IMR-90 (cell line): ENCODE data around the gene PITPNM1. TPM values are rescaled to one million over a fixed set of nuclear protein-coding genes. Genes with fewer than 3 reads are reported as not detected.

Source experiments
- ATAC-seq: fragments of 200-7000 bp; cut with Tn5 transposase; 2 replicates; pipeline ENCODE4 v1.9.1; 2020; ENCODE audit warnings: low read depth, mild to moderate bottlenecking, moderate library complexity
- BruUV-seq: library from RNA; stranded (reverse); fragments of 400-500 nt; replicated peaks from 2 replicates; lab custom pipeline; 2021; lab: Mats Ljungman, UMichigan
- CTCF ChIA-PET: fragments of 300-600 bp; formaldehyde crosslinking; extraction: SDS; loops from one replicate; lab custom pipeline; 2021; ENCODE audit warnings: antibody characterized with exemption; lab: Yijun Ruan, JAX
- POLR2A ChIA-PET: fragments of 300-600 bp; sonication (Branson Sonifier 250); formaldehyde crosslinking; loops from one replicate; lab custom pipeline; 2022; ENCODE audit warnings: antibody characterized with exemption; ENCODE audit not compliant: unreplicated experiment; lab: Charles Lee
- DNase-seq: peaks from one replicate; pipeline ENCODE4 v3.0.0; 2013
- H2AFZ ChIP-seq: replicated peaks from 2 replicates; pipeline ENCODE3; 2013; ENCODE audit warnings: low read length, mild to moderate bottlenecking; ENCODE audit not compliant: poor library complexity
- H2AK5ac ChIP-seq: 2 replicates; pipeline ENCODE4 v1.6.1; 2013; ENCODE audit warnings: low read depth, low read length, inconsistent platforms
- H2AK9ac ChIP-seq: replicated peaks from 2 replicates; pipeline ENCODE3; 2013; ENCODE audit warnings: mild to moderate bottlenecking, low read depth, low read length, moderate library complexity; ENCODE audit not compliant: poor library complexity
- H2BK120ac ChIP-seq: 2 replicates; pipeline ENCODE4 v1.6.1; 2013; ENCODE audit warnings: low read depth, low read length, inconsistent platforms
- H2BK15ac ChIP-seq: 3 replicates; pipeline ENCODE4 v1.6.1; 2013; ENCODE audit warnings: low read depth, low read length, inconsistent platforms
- H2BK20ac ChIP-seq: 2 replicates; pipeline ENCODE4 v1.6.1; 2013; ENCODE audit warnings: low read depth, mild to moderate bottlenecking, inconsistent platforms, low read length, moderate library complexity
- H2BK5ac ChIP-seq: 2 replicates; pipeline ENCODE4 v1.6.1; 2013; ENCODE audit warnings: mild to moderate bottlenecking, low read depth, low read length, inconsistent platforms; ENCODE audit not compliant: poor library complexity, severe bottlenecking
- H3K14ac ChIP-seq: replicated peaks from 2 replicates; pipeline ENCODE4 v1.6.1; 2013; ENCODE audit warnings: low read depth, low read length, inconsistent platforms
- H3K18ac ChIP-seq: 2 replicates; pipeline ENCODE4 v1.6.1; 2013; ENCODE audit warnings: low read depth, low read length, control low read depth
- H3K23ac ChIP-seq: 2 replicates; pipeline ENCODE4 v1.6.1; 2013; ENCODE audit warnings: low read depth, low read length, inconsistent platforms
- H3K27ac ChIP-seq: 2 replicates; pipeline ENCODE4 v1.5.1; 2013; ENCODE audit warnings: mild to moderate bottlenecking, control low read depth, low read length; ENCODE audit not compliant: insufficient read depth
- H3K27me3 ChIP-seq: 2 replicates; pipeline ENCODE4 v1.6.1; 2013; ENCODE audit warnings: low read length; ENCODE audit not compliant: control insufficient read depth, insufficient read depth
- H3K36me3 ChIP-seq: 2 replicates; pipeline ENCODE4 v1.6.1; 2013; ENCODE audit warnings: low read length, mixed read lengths; ENCODE audit not compliant: control insufficient read depth, insufficient read depth
- H3K4ac ChIP-seq: 2 replicates; pipeline ENCODE4 v1.6.1; 2013; ENCODE audit warnings: low read depth, low read length, inconsistent platforms
- H3K4me1 ChIP-seq: 2 replicates; pipeline ENCODE4 v1.6.1; 2013; ENCODE audit warnings: low read length, mixed read lengths; ENCODE audit not compliant: control insufficient read depth, insufficient read depth
- H3K4me2 ChIP-seq: 2 replicates; pipeline ENCODE4 v1.6.1; 2013; ENCODE audit warnings: low read depth, mild to moderate bottlenecking, control low read depth, low read length, moderate library complexity
- H3K4me3 ChIP-seq: 2 replicates; pipeline ENCODE4 v1.5.1; 2013; ENCODE audit warnings: low read depth, mild to moderate bottlenecking, control low read depth, low read length, moderate library complexity; ENCODE audit not compliant: insufficient read depth
- H3K56ac ChIP-seq: 2 replicates; pipeline ENCODE4 v1.6.1; 2013; ENCODE audit warnings: low read length, inconsistent platforms; ENCODE audit not compliant: insufficient read depth; ENCODE audit errors: extremely low read depth
- H3K79me1 ChIP-seq, 2 experiments: 2 replicates each; pipeline ENCODE4 v1.6.1; 2013; ENCODE audit warnings: low read length in 2 of 2, inconsistent platforms in 1 of 2, low read depth in 1 of 2
- H3K9ac ChIP-seq: 2 replicates; pipeline ENCODE4 v1.6.1; 2013; ENCODE audit warnings: low read depth, low read length, control low read depth
- H3K9me1 ChIP-seq: 2 replicates; pipeline ENCODE4 v1.6.1; 2013; ENCODE audit warnings: low read length, inconsistent platforms; ENCODE audit not compliant: insufficient read depth
- H3K9me3 ChIP-seq: 2 replicates; pipeline ENCODE4 v1.6.1; 2013; ENCODE audit warnings: low read length; ENCODE audit not compliant: control insufficient read depth, insufficient read depth
- H4K20me1 ChIP-seq: 2 replicates; pipeline ENCODE4 v1.6.1; 2013; ENCODE audit warnings: low read length, inconsistent platforms; ENCODE audit not compliant: insufficient read depth
- H4K5ac ChIP-seq: 2 replicates; pipeline ENCODE4 v1.6.1; 2013; ENCODE audit warnings: mild to moderate bottlenecking, low read depth, low read length, control low read depth
- H4K8ac ChIP-seq, 2 experiments: 2 replicates each; pipeline ENCODE4 v1.6.1; 2013; ENCODE audit warnings: low read depth in 2 of 2, low read length in 2 of 2, control low read depth in 1 of 2, inconsistent platforms in 1 of 2
- H4K91ac ChIP-seq: 2 replicates; pipeline ENCODE4 v1.6.1; 2013; ENCODE audit warnings: low read depth, low read length, inconsistent platforms; ENCODE audit not compliant: insufficient read depth
- CHD1 ChIP-seq: IDR thresholded peaks from 2 replicates; pipeline ENCODE4 v1.6.1; 2012; ENCODE audit warnings: low read depth, low read length, improper control_type of control experiment
- ELK1 ChIP-seq: fragments of 150-350 bp; IDR thresholded peaks from 2 replicates; pipeline ENCODE4 v1.6.1; 2016; ENCODE audit warnings: low read depth, mild to moderate bottlenecking, low read length, moderate library complexity, borderline replicate concordance
- MAZ ChIP-seq: IDR thresholded peaks from 2 replicates; pipeline ENCODE4 v1.6.1; 2012; ENCODE audit warnings: low read depth, mild to moderate bottlenecking, low read length, improper control_type of control experiment, moderate library complexity, borderline replicate concordance
- MXI1 ChIP-seq: IDR thresholded peaks from 2 replicates; pipeline ENCODE4 v1.6.1; 2012; ENCODE audit warnings: low read depth, mild to moderate bottlenecking, low read length, moderate library complexity, borderline replicate concordance
- RCOR1 ChIP-seq: IDR thresholded peaks from 2 replicates; pipeline ENCODE4 v1.6.1; 2012; ENCODE audit warnings: mild to moderate bottlenecking, low read length, improper control_type of control experiment; ENCODE audit not compliant: insufficient replicate concordance
- WGBS, 2 experiments: methylation state at CpG; one replicate each; pipeline versions ENCODE4 v1.1.5 to v1.1.7; 2013; ENCODE audit warnings: missing lambda C conversion rate in 2 of 2; ENCODE audit not compliant: insufficient read length in 1 of 2; ENCODE audit errors: extremely low coverage in 2 of 2; 5-methylcytosine and 5-hydroxymethylcytosine counted together
- dilution Hi-C: fragments of 300-500 bp; cut with HindIII; formaldehyde crosslinking; loops from one replicate; pipeline ENCODE4 v1.14.3; 2018; ENCODE audit warnings: low sequenced_read_pairs; ENCODE audit not compliant: unreplicated experiment
- in situ Hi-C: fragments of 300-500 bp; cut with MboI; formaldehyde crosslinking; loops from 3 replicates; pipeline ENCODE4 v1.14.3; 2019; ENCODE audit warnings: low sequenced_read_pairs, inconsistent platforms, mixed read lengths
- intact Hi-C: fragments of 100-400 bp; cut with micrococcal nuclease; formaldehyde crosslinking; loops from 2 replicates; pipeline ENCODE4 v1.10.0; 2022
- polyA plus RNA-seq, 3 experiments: library from polyadenylated mRNA; depleted of rRNA; stranded (reverse); fragments of >200 nt; gene quantifications; 2 replicates each; pipeline ENCODE4 v1.2.3, GENCODE V29; 2012; ENCODE audit warnings: low replicate concordance in 1 of 3
- total RNA-seq: library from RNA; depleted of rRNA; stranded (reverse); fragments of >200 nt; gene quantifications from 2 replicates; pipeline ENCODE4 v1.2.3, GENCODE V29; 2012

Gene PITPNM1
- total and polyA plus RNA-seq, 2 of the 4 experiments (the other 2 are of a cell fraction), result 5.0 to 15.4 TPM

GRCh38 chr11:67504005-67504949, 886 bp downstream of the PITPNM1 start:
- ChIA-PET CTCF (no interaction called here), POLR2A (no interaction called here)
- peaks cover 4 to 42% of the 10 kb centered on the region in 2 experiments; a peak in 3 of 4 replicates for H3K79me1 ChIP-seq
- H4K8ac ChIP-seq, result peak overlapping the region in 1 of 2 experiments; percentile 20; a peak in 1 of 4 replicates
- peak overlapping the region; percentile 56 for H3K27ac ChIP-seq
- H3K14ac ChIP-seq, result no peak overlapping the region
- H3K56ac ChIP-seq, result no peak overlapping the region
- dilution Hi-C loops (no loop called here), in situ Hi-C loops (no loop called here), intact Hi-C loops (no loop called here)
- H3K23ac ChIP-seq, result 0 out of 2 replicates have a peak overlapping the region, but pooled peaks have one; percentile 65
- H3K4me3 ChIP-seq, result peak overlapping the region; percentile 76
- no peaks in the 10 kb centered on the region for H4K20me1 ChIP-seq
- H2BK5ac ChIP-seq, result peak overlapping the region; percentile 6
- H3K9me1 ChIP-seq, result peaks cover 4% of the 10 kb centered on the region
- ATAC-seq (no peak), DNase-seq (no peak)
- H4K91ac ChIP-seq, result peak overlapping the region; percentile 12; the same call in 1 of the 2 replicates
- no peak overlapping the region for H2BK15ac ChIP-seq
- peak overlapping the region; percentile 32 for H3K4ac ChIP-seq
- no peak overlapping the region; the same call in 1 of the 2 replicates for H4K5ac ChIP-seq
- peak overlapping the region; percentile 63 for H3K9ac ChIP-seq
- no peak overlapping the region for H2BK20ac ChIP-seq
- H3K18ac ChIP-seq, result no peak overlapping the region
- BruUV-seq, result no TSS peak
- H2AFZ ChIP-seq, result peak overlapping the region; percentile 90
- peaks cover 7% of the 10 kb centered on the region for H3K36me3 ChIP-seq
- no peaks in the 10 kb centered on the region for H3K27me3 ChIP-seq
- H3K4me1 ChIP-seq, result peaks cover 14% of the 10 kb centered on the region
- peak overlapping the region; percentile 94 for H3K4me2 ChIP-seq
- peak overlapping the region; percentile 56; the same call in 1 of the 2 replicates for H2AK5ac ChIP-seq
- H3K9me3 ChIP-seq, result no peaks in the 10 kb centered on the region
- 1% methylated on average over 48 of the region's 101 CpGs; no CpG with 5 or more reads in 1 of the 2 experiments for WGBS, 2 experiments
- TF ChIP-seq ELK1 (no peak), MAZ (peak; percentile 43; the same call in 1 of the 2 replicates), RCOR1 (no peak), MXI1 (peak; percentile 18; the same call in 1 of the 2 replicates), CHD1 (no peak)
- H2AK9ac ChIP-seq, result peak overlapping the region; percentile 77
- H2BK120ac ChIP-seq, result no peak overlapping the region
